Muscle of arm (tissue), 12 donors: ENCODE measurements around the gene LRRC7. TPM values are rescaled to one million over a fixed set of nuclear protein-coding genes. Genes with fewer than 3 reads are reported as not detected.

ENCODE experiments used
- DNase-seq: peaks from one replicate; pipeline ENCODE4 v3.0.0-alpha.2; 2013
- polyA plus RNA-seq, 12 donors: library from polyadenylated mRNA; unstranded; fragments of 120-200 nt; gene quantifications; one replicate each; pipeline ENCODE4 v1.2.1, GENCODE V29; 2013; ENCODE audit not compliant: insufficient read length in 12 of 12

The LRRC7 gene
- polyA plus RNA-seq, 12 donors = 14.5 to 38.4 (median 28.2) TPM; not detected in 1

- no peak for DNase-seq
These were observed 588.9 kb downstream of the LRRC7 start for GRCh38 chr1:70156529-70157120.

- no peak for DNase-seq
These were observed 596.6 kb downstream of the LRRC7 start for GRCh38 chr1:70164350-70164749.

- DNase-seq = no peak
These were observed 600.6 kb downstream of the LRRC7 start for GRCh38 chr1:70168283-70168682.

GRCh38 chr1:70169018-70169839 lies 601.5 kb downstream of the LRRC7 start:
- DNase-seq = no peak

- no peak for DNase-seq
These were observed 603.8 kb downstream of the LRRC7 start for GRCh38 chr1:70171512-70171911.
